MM.1S (cell line): ENCODE measurements around the gene NID2.

ENCODE experiments used
- CTCF ChIP-seq: fragments of 300-600 bp; sonication (generic); IDR thresholded peaks from 2 replicates; pipeline ENCODE4 v1.5.1; 2016; ENCODE audit warnings: antibody characterized with exemption, low read length, mixed read lengths
- EZH2 ChIP-seq: fragments of 300-600 bp; sonication (generic); optimal IDR thresholded peaks from 2 replicates; pipeline ENCODE3; 2017; ENCODE audit warnings: low read depth, mild to moderate bottlenecking, antibody characterized with exemption, low read length, mixed read lengths
- EZH2phosphoT487 ChIP-seq: fragments of 300-600 bp; sonication (generic); IDR thresholded peaks from 2 replicates; pipeline ENCODE4 v1.6.1; 2018; ENCODE audit warnings: antibody characterized with exemption, low read length

GRCh38 chr14:52031781-52032180, 37.1 kb downstream of the NID2 start:
- TF ChIP-seq EZH2 (no peak), CTCF (no peak), EZH2phosphoT487 (no peak)
